T1000 (cell line): ENCODE results near the gene EIF3B.
A peak's percentile ranks its signal among the peaks of the same experiment; 100 is the strongest.
"Not testable (repeated sequence)": the region's sequence is repeated elsewhere in the genome, so short reads cannot be mapped to it uniquely, and the experiment has no call there.

ENCODE experiments used
- DNase-seq: peaks from one replicate; lab custom pipeline; 2025; ENCODE audit warnings: mixed read lengths; lab: John Stamatoyannopoulos, UW

Gene EIF3B

DNA sequence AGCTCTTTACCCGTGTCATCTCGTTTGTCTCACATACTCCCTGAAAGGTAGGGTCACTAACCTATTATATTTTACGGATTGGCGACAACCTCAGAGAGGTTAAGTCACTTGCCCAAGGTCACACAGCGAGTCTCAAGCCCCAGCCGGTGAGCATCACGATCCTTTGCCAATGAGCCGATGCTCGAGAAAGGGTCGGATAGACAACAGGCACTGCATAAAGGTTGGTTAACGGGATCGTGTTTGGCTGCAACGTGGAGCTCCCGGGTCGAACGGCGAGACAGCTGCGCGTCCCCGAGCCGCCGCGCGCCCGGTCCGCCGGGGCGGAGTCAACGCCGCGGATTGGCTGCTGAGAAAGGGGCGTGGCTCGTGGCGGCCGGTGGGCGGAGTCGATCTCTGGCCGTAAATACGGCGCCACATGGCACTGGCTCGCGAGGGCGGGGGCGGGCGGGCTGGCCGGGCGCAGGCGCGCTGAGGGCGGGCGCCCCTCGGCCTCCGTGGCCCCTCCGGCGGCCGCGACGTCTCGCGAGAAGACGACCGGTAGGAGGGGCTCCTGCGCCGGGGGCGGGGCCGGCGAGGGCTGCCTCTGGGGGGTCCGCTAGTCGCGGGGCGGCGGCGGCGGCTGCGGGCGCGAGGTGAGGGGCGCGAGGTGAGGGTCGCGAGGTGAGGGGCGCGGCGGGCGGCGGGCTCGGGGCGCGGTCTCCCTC, 48.5 kb downstream of the EIF3B start, which contains the start of gene CHST12:
Gene CHST12 (plus strand): TSS at position 598 of the 704 bp plus-strand sequence. CDS start 29,029 bp downstream, outside the sequence.
- peak; percentile 95 for DNase-seq

GRCh38 chr7:2403718-2404648, 49.4 kb downstream of the EIF3B start:
- DNase-seq, result no peak

DNA sequence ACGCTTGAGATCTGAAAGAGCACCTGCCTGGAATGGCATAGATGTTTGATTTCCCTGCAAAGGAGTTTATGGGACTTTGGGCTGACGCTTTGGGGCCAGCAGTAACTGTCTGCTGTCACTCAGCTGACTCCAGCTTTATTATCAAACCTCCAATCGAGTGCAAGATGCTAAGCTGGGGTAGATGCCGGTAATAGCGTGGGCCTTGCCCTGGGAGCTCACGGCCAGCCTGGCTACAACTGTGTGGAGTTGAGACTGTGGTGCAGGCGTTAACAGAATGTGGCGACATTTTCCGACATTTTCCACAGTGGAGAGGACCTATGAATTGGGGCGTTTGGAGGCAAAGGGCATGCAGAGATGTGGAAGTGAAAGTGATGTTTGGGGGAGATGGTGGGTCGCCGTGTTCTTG, 50.1 kb downstream of the EIF3B start:
- DNase-seq, result no peak

GRCh38 chr7:2405201-2405600, 50.6 kb downstream of the EIF3B start:
- DNase-seq, result no peak

DNA sequence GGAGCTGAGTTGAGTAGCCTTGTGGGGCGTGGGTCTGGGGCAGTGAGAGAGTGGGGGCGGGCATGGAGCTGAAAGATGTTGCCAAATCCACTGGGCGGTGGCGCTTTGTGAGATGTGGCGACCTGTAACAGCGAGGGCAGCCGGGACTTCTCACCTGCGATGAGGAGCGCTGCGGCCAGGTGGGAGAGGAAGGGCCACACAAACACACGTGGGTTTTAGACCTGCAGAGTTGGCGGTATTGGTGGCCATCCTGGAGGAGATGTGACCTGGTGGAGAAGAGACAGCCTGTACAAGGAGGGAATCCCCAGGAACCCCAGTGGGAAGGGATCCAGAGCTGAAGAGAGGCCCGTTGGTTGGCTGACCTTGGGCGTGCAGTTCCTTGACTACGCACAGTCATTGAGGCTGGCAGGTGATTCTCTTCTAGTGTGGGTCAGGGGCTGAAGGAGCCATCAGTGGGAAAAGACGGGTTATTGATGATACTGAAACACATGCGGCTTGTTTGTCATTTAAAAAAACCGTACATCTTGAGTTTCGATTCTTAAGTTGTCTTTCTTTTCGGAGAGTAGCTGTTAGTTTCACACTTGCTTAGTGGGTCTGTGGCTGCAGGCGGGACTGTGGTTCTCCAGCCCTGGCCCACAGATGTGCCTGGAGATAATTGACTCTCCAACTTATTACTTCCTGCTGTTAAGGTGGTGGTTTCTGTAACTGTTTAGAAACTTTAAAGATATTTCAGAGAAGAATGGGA, 51.1 kb downstream of the EIF3B start:
- DNase-seq, result no peak

- DNase-seq, result no peak
Observed at GRCh38 chr7:2409745-2410414, 55.3 kb downstream of the EIF3B start.

- DNase-seq, result no peak
Observed at GRCh38 chr7:2411049-2411448, 56.4 kb downstream of the EIF3B start.

GRCh38 chr7:2411815-2412586, 57.4 kb downstream of the EIF3B start:
- DNase-seq, result no peak

DNA sequence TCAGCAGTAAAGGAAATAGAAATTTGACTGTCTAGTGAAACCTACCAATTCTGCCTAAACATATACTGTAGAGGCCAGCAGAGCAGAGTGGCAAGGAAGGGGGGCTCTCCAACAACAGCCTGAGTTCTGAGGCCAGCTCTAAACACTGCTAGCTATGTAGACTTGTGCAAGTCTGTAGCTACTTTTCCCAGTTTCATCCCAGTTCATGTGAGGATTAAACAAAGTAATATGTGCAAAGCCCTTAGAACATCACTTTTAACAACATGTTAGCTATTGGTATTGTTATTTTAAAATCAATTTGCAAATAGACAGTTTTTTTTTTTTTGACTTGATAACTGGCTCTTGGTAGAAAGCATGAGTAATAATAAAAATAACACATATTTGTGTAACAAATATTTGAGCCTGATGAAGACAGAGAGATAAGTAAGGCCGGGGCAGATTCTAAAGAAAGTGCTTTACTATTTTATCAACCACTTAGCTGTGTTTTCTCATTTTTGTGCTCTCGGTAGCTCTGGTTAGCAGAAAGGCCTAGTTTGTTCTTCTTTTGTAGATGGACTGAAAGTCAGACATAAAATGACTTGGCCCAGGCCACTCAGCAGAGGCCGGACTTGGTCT, 58.1 kb downstream of the EIF3B start:
- DNase-seq, result no peak

DNA sequence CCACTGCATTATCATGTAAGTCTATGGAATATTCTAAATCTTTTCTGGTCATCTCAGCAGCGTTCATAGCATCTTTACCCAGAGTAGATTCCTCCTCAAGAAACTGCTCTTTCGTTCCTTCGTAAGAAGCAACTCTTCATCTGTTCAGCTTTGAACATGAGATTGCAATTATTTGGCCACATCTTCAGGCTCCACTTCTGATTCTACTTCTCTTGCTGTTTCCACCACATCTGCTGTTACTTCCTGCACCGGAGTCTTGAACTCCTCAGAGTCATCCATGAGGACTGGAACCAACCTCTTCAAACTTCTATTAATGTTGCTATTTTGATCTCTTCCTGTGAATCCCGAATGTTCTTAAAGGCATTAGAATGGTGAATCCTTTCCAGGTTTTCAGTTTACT, 61.4 kb downstream of the EIF3B start:
- DNase-seq, result no peak

- no peak for DNase-seq
Observed at GRCh38 chr7:2416650-2417049, 62.0 kb downstream of the EIF3B start.

DNA sequence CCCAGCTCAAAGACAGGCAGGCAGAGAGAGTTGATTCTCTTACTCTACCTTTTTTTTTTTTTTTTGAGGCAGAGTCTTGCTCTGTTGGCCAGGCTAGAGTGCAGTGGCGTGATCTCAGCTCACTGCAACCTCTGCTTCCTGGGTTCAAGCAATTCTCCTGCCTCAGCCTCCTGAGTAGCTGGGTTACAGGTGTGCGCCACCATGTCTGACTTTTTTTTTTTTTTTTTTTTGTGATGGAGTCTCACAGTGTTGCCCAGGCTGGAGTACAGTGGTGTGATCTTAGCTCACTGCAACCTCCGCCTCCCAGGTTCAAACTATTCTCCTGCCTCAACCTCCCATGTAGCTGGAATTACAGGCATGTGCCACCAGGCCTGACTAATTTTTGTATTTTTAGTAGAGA, 62.6 kb downstream of the EIF3B start:
- DNase-seq, result not testable (repeated sequence)

DNA sequence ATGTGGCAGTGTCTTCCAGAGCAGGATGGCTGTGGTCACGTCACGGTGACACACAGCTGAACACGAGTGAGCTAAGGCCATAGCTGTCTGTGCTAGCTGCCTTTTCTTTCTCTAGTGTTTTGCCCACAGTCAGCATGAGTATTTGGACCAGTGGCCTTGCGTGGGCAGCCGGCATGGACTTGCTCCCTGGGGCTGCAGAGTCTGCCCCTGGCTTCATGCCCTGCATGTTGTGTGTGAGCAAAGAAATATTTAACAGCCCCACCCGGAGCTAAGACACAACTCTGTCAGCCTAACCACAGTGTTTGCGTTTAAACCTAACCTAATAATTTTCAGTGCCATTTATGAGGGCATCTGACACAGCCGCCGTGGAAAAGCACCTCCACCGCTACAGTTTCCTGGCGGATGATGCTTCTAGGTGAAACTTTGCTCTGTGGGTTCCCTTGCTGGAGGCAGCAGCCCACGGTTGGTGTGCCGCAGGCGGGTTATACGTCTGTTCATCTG, 63.4 kb downstream of the EIF3B start:
- no peak for DNase-seq

- no peak for DNase-seq
Observed at GRCh38 chr7:2420216-2420933, 65.7 kb downstream of the EIF3B start.

DNA sequence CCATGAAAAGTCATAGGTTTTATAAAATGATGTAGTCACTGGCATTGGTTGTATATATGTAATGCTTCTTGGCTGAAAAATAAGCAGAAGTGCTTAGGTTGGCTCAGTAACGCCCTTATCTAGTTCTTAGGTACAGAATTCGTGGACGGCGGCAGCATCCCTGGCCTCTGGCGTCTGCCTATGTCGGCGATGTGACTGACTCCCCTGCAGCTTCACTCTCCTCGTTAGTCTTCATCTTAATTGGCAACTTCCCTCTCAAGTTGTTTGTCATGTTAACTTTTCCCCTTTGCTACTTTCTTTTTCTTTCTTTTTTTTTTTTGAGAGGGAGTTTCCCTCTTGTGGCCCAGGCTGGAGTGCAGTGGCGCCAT, 67.3 kb downstream of the EIF3B start:
- no peak for DNase-seq

DNA sequence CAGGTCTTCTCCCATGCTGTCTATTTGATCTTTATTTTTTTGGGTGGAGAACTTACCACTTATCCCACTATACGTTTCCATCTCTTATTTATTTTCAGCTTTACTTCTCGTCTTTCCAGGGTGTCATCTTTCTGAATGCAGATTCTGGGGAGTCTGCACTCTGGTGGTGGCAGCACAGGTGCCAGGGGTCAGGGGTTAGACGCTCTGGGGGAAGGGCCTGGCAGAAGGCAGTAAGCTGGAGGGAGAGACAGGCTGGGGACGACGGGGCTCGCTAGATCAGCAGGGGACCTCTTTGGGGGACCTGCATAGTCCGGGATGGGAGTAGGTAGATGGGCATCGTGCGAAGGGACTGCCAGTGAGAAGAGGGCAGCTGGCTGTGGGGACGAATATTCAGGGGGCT, 71.1 kb downstream of the EIF3B start:
- no peak for DNase-seq
